Liver (tissue), 3 donors: ENCODE measurements around the gene KIF26A.

ENCODE experiments used
- ATF3 ChIP-seq: IDR thresholded peaks from 2 replicates; pipeline ENCODE4 v1.6.1; 2016; ENCODE audit warnings: antibody characterized with exemption
- CTCF ChIP-seq: fragments of 150-350 bp; IDR thresholded peaks from 2 replicates; pipeline ENCODE4 v1.5.1; 2017; ENCODE audit warnings: improper control_type of control experiment, low read depth, low read length; ENCODE audit not compliant: missing input control
- FOXA1 ChIP-seq: IDR thresholded peaks from 2 replicates; pipeline ENCODE4 v1.6.1; 2016; ENCODE audit warnings: antibody characterized with exemption
- GABPA ChIP-seq, 2 donors: IDR thresholded peaks in 1 of 2; conservative IDR thresholded peaks in 1 of 2; 2 replicates each; pipeline ENCODE4 v1.6.1; 2016; ENCODE audit warnings: antibody characterized with exemption in 2 of 2, mild to moderate bottlenecking in 1 of 2, moderate library complexity in 1 of 2
- HNF4A ChIP-seq, 2 donors: conservative IDR thresholded peaks; 2 replicates each; pipeline ENCODE4 v1.6.1; 2016; ENCODE audit warnings: antibody characterized with exemption in 2 of 2, mild to moderate bottlenecking in 2 of 2
- JUND ChIP-seq, 2 donors: IDR thresholded peaks; 2 replicates each; pipeline ENCODE4 v1.6.1; 2016; ENCODE audit warnings: antibody characterized with exemption in 2 of 2
- MAX ChIP-seq: IDR thresholded peaks from 2 replicates; pipeline ENCODE4 v1.6.1; 2016; ENCODE audit warnings: antibody characterized with exemption
- NR2F2 ChIP-seq: IDR thresholded peaks from 2 replicates; pipeline ENCODE4 v1.6.1; 2016; ENCODE audit warnings: antibody characterized with exemption
- RAD21 ChIP-seq, 2 donors: IDR thresholded peaks; 2 replicates each; pipeline ENCODE4 v1.6.1; 2016; ENCODE audit warnings: antibody characterized with exemption in 2 of 2, mild to moderate bottlenecking in 2 of 2
- REST ChIP-seq: IDR thresholded peaks from 2 replicates; pipeline ENCODE4 v1.6.1; 2016; ENCODE audit warnings: antibody characterized with exemption, mild to moderate bottlenecking
- SP1 ChIP-seq: IDR thresholded peaks from 2 replicates; pipeline ENCODE4 v1.6.1; 2018; ENCODE audit warnings: antibody characterized with exemption, mild to moderate bottlenecking
- TAF1 ChIP-seq: conservative IDR thresholded peaks from 2 replicates; pipeline ENCODE4 v1.6.1; 2016; ENCODE audit warnings: antibody characterized with exemption, mild to moderate bottlenecking
- YY1 ChIP-seq: IDR thresholded peaks from 2 replicates; pipeline ENCODE4 v1.6.1; 2016; ENCODE audit warnings: antibody characterized with exemption, mild to moderate bottlenecking
- ZBTB33 ChIP-seq: IDR thresholded peaks from 2 replicates; pipeline ENCODE4 v1.6.1; 2016; ENCODE audit warnings: antibody characterized with exemption
- donor health status: healthy.
- donor health status: healthy.

GRCh38 chr14:104211215-104211614 lies 72.8 kb downstream of the KIF26A start:
- TF ChIP-seq SP1, result no peak
- no peak for TF ChIP-seq CTCF
- TF ChIP-seq REST, result no peak
- TF ChIP-seq JUND (IDR thresholded peaks at IDR 0.05), result no peak
- no peak for TF ChIP-seq HNF4A (conservative IDR thresholded peaks at IDR 0.05)
- no peak for TF ChIP-seq ATF3
- TF ChIP-seq TAF1, result no peak
- no peak for TF ChIP-seq RAD21 (IDR thresholded peaks at IDR 0.05)
- no peak for TF ChIP-seq MAX
- no peak for TF ChIP-seq ZBTB33
- no peak for TF ChIP-seq FOXA1
- no peak for TF ChIP-seq GABPA (IDR thresholded peaks at IDR 0.05 in 1 of 2, conservative IDR thresholded peaks at IDR 0.05 in 1 of 2)
- TF ChIP-seq NR2F2, result no peak
- TF ChIP-seq YY1, result no peak
